Forelimb muscle (tissue), 1 donor: ENCODE results near the gene PLPP4. TPM values are rescaled to one million over a fixed set of nuclear protein-coding genes. Genes with fewer than 3 reads are reported as not detected.

Experiments
- DNase-seq: peaks from one replicate; pipeline ENCODE4 v3.0.0-alpha.2; 2013; ENCODE audit warnings: low read depth
- polyA plus RNA-seq: library from polyadenylated mRNA; unstranded; fragments of 120-200 nt; gene quantifications from one replicate; pipeline ENCODE4 v1.2.1, GENCODE V29; 2013; ENCODE audit not compliant: insufficient read length

The PLPP4 gene
- polyA plus RNA-seq, 1 donor: 0.10 TPM

- DNase-seq: no peak
These were observed 118.4 kb downstream of the PLPP4 start for GRCh38 chr10:120575411-120575810.

- DNase-seq: no peak
These were observed 121.1 kb downstream of the PLPP4 start for GRCh38 chr10:120578134-120578533.

- DNase-seq: no peak
These were observed 121.9 kb downstream of the PLPP4 start for GRCh38 chr10:120578890-120579289.

GRCh38 chr10:120580918-120581895 is 124.2 kb downstream of the PLPP4 start:
- DNase-seq: no peak

GRCh38 chr10:120582753-120583152 is 125.7 kb downstream of the PLPP4 start:
- DNase-seq: no peak

GRCh38 chr10:120583424-120584108 is 126.5 kb downstream of the PLPP4 start:
- no peak for DNase-seq

GRCh38 chr10:120584786-120585185 is 127.8 kb downstream of the PLPP4 start:
- no peak for DNase-seq

- DNase-seq: no peak
These were observed 129.4 kb downstream of the PLPP4 start for GRCh38 chr10:120586471-120586872.

GRCh38 chr10:120587061-120587460 is 130.0 kb downstream of the PLPP4 start:
- no peak for DNase-seq

GRCh38 chr10:120588311-120588710 is 131.3 kb downstream of the PLPP4 start:
- no peak for DNase-seq

- DNase-seq: no peak
These were observed 136.7 kb downstream of the PLPP4 start for GRCh38 chr10:120593693-120594092.

GRCh38 chr10:120597902-120598301 is 140.9 kb downstream of the PLPP4 start:
- no peak for DNase-seq

- DNase-seq: no peak
These were observed 141.4 kb downstream of the PLPP4 start for GRCh38 chr10:120598386-120598785.

GRCh38 chr10:120599200-120599724 is 142.2 kb downstream of the PLPP4 start:
- no peak for DNase-seq

GRCh38 chr10:120600871-120601649 is 144.0 kb downstream of the PLPP4 start:
- no peak for DNase-seq

GRCh38 chr10:120601999-120602398 is 145.0 kb downstream of the PLPP4 start:
- DNase-seq: no peak

- no peak for DNase-seq
These were observed 148.4 kb downstream of the PLPP4 start for GRCh38 chr10:120605410-120605809.

- no peak for DNase-seq
These were observed 149.2 kb downstream of the PLPP4 start for GRCh38 chr10:120606051-120606764.

GRCh38 chr10:120607016-120607709 is 150.1 kb downstream of the PLPP4 start:
- no peak for DNase-seq
